Iris pigment epithelial cell (primary cell): ENCODE measurements around the gene UNC5B.

Source experiments
- DNase-seq: peaks from one replicate; pipeline ENCODE4 v3.0.0-alpha.2; 2011; ENCODE audit warnings: low read depth

UNC5B gene

DNA sequence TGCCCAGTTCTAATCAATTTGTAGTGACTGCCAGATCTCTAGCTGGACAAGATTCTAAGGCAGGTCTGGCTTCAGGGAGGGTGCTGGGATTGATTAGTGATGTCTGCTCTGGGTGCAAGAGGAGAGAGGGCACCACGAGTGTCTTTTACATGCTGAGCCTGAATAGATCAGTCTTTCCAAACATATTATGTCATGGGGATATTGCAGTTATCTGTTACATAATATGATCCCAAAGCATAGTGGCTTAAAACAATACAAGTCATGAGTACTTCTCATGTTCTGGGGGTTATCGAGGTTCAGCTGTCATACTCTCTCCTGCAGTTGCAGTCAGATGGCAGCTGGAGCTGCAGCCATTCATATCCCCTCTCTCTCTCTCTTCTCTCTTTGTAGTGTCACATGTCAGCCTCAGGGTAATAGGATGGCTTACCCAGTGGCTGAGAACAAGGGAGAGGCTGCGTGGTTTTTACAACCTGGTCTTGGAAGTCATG is 132.7 kb downstream of the UNC5B start:
- DNase-seq = no peak

DNA sequence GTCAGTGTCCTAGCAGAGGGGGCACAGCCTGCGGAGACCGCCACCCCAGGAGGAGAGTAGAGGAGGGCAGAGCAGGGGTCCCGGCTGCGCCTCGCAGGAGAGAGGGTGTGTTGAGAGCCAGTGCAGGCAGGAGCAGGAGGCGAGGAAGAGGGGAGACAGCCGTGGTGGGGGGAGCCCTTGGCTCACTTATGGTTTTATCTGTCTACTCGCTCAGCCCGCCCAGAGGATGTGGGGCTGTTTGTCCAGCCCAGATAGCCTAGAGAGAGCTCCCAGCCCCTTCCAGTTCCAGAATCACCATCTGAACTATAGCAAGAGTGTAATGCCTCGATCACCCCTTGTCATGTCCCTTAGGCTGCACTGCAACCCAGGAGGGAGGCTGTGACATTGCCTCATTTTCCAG is 133.3 kb downstream of the UNC5B start:
- no peak for DNase-seq

DNA sequence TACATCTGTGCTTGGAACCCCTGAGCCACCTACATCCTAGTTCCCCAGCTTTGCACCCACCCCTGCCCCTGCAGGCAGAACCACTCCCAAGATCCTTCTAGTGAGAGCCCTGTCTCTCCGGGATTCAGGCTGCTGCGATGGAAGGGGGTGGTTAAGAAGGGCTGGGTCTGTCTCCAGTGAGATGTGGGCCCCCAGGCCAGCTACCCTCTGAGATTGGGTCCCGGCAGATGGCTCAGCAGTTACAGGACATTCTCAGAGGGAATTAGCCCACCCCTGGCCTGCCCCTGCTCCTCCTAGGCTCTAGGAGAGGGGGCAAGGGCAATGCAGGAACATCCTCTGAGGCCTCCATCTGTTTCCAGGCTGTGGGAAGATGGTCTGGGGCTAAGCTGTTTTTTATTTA is 134.4 kb downstream of the UNC5B start:
- no peak for DNase-seq

DNA sequence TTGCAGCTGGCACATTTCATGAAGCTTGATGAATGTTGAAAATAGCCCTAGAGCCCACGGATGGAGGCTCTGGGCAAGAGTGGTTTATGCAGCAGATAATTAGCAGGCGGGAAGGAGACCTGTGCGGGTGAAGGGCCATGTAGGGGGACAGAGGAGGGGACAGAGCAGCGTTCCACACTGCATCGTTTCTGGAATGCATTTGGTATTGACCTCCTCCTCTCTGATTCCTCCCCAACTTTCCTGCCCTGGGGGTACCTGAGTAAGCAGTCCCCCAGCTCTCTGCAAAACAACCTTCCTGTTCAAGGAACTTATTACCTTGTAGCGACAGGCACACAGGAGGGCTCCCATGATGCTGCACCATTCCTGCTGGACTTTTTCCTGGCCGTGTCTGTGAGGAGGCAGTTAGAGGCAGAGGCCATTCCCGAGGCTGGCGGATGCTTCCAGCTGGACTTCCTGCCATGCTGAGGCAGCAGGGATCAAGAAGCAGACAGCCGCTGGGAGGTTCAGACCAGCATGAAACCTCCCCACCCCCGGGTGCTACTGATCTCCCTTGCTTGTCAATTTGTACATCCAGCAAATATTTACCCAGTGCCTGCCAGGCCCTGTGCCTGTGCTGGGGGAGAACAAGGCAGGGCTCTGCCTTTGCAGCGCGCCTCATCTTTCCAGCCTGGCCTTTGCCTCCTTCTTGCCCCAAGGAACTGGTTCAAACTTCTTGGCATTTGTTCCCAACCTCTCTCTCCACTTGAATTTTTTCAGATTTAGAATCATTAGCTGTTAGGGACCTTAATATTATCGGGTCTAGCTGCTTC is 135.4 kb downstream of the UNC5B start:
- DNase-seq = no peak

DNA sequence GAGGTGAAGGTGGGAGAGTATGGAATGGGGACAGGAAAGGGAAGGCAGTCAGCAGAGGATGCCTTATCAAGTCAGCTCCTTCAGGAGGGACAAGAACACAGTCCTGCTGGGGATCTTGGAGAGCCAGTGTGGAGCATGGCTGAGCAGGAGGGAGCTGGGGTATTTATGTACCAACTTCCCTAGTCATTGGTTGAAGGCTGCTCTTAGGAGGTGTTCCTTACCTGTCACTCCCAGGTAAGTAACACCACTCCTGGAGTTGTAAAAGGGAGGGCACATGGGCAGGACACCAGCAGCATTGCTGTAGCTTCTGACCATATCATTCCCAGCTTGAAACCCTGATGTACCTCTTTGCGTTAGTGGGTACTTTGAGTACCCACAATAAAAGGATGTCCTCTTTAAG is 136.5 kb downstream of the UNC5B start:
- no peak for DNase-seq

DNA sequence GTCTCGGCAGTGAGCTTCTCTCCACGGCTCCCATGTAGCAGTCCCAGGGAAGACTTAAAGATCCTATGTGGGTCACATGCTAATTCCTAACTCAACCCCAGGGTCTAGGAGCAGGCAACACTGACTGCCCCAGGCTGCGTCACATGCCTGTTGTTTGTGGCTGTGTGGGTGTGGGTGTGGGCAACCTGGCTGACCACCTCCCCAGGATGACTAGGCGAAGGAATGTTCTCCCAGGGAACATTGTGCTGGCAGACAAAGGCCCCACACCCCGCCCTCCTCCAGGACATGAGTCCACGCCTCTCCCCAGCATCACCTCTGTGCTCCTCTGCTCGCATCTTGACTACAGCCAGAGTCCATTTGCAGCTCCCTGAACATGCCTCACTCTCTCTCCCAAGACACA is 137.0 kb downstream of the UNC5B start:
- DNase-seq = no peak

DNA sequence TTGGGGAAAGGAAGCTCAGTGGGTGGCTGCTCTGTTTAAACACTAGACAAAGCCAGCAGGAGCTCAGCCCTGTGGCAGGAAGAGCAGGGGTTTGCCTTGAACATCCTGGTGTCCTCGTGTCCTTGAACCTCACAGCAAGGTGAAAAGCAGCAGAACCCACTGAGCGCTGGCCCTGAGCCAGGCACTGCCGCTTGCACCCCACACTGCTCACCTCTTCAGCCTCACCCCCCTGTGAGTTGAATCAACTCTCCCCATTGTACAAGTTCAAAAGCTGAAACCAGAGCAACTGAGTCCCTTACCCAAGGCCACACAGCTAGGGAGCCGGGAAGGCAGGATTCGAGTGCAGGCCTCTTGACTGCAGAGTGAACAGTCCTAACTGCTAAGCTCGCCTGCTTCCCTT is 138.7 kb downstream of the UNC5B start:
- no peak for DNase-seq

DNA sequence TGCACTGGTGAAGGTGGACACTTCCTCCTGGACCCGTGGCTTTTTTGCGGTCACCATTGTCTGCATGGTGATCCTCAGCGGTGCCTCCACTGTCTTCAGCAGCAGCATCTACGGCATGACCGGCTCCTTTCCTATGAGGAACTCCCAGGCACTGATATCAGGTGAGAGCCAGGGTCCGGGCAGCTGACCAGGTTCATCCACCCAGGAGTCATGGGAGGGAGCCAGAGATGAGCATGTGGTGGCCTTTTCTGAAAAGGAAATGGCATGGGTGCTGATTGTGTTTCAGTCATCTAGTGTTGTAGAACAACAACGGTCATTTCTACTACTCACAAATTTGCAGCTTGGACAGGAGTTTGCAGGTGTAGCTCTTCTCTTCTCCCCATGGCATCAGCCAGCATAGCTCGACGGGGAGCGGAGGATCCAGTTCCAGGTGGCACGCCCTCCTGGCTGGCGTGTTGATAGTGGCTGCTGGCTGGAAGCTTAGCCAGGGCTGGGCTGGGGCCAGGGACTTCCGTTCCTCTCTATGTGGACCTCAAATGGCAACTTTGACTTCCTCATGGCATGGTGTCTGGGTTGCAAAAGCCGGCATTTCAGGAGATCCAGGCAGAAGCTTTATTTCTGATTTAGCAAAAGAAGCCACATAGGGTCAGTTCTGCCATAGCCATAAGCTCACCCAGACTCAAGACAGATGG is 139.4 kb downstream of the UNC5B start:
- DNase-seq = no peak
